ENCODE data around the gene AMOTL2. TPM values are rescaled to one million over a fixed set of nuclear protein-coding genes. Genes with fewer than 3 reads are reported as not detected.

AMOTL2 gene
- polyA plus RNA-seq, 2 of the 4 experiments (the other 2 are of a cell fraction), result 41.1 to 44.1 TPM

DNA sequence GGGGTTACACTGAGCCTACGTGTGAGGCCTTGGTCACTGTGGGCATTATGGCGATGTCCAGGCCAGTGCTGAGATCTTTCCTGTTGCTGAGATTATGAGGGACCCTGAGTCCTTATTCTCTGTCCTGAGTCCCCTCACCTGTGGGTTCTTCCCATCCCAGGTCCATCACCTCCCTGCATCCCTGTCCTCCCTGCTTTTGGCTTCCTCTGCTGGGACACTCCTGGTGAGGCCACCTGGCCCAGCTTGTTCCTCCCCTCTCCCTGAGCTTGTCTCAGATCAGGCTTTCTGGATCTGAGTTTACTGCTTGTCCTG lies 36.1 kb downstream of the AMOTL2 start:
- ChIA-PET POLR2A (interaction anchor here (0.8 kb wide), 1 partner anchor 25 kb away, joined by 4 read pairs; no protein-coding TSS in a partner anchor), CTCF (interaction anchor here (0.6 to 1.6 kb wide), 2 partner anchors 10 to 145 kb away, joined by 3 to 4 read pairs; no protein-coding TSS in a partner anchor)
- Histone ChIP-seq H3K27ac (peak overlapping the region; percentile 96 to 100), H3K4me2 (no peak overlapping the region), H3K9me3 (no peaks in the 10 kb centered on the region), H3K4me1 (peaks cover 59% of the 10 kb centered on the region), H3K4me3 (no peak overlapping the region)
- no peak for DNase-seq (ENCODE audit: low read depth in 1 of 2, low spot score in 1 of 2)
- FAIRE-seq, result no peak
- TF ChIP-seq RAD21 (conservative IDR thresholded peaks at IDR 0.05 in 1 of 2, IDR thresholded peaks at IDR 0.05 in 1 of 2), result no peak
- TF ChIP-seq CBX8 (IDR thresholded peaks at IDR 0.05), result no peak
- no peak for TF ChIP-seq MYC (IDR thresholded peaks at IDR 0.05; ENCODE audit: borderline replicate concordance, low read length)
- TF ChIP-seq, protein P1, sequence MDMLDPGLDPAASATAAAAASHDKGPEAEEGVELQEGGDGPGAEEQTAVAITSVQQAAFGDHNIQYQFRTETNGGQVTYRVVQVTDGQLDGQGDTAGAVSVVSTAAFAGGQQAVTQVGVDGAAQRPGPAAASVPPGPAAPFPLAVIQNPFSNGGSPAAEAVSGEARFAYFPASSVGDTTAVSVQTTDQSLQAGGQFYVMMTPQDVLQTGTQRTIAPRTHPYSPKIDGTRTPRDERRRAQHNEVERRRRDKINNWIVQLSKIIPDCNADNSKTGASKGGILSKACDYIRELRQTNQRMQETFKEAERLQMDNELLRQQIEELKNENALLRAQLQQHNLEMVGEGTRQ (IDR thresholded peaks at IDR 0.05), result no peak
- TF ChIP-seq PHF8 (IDR thresholded peaks at IDR 0.05; ENCODE audit: borderline replicate concordance, low read depth), result no peak
- TF ChIP-seq, protein P2, sequence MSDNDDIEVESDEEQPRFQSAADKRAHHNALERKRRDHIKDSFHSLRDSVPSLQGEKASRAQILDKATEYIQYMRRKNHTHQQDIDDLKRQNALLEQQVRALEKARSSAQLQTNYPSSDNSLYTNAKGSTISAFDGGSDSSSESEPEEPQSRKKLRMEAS (IDR thresholded peaks at IDR 0.05), result no peak
- no peak for TF ChIP-seq RCOR1 (IDR thresholded peaks at IDR 0.05; ENCODE audit: low read depth, low read length)
- TF ChIP-seq ESRRA (IDR thresholded peaks at IDR 0.05; ENCODE audit: borderline replicate concordance, low read length), result no peak
- no peak for TF ChIP-seq KDM5A (IDR thresholded peaks at IDR 0.05)
- TF ChIP-seq, protein P3, sequence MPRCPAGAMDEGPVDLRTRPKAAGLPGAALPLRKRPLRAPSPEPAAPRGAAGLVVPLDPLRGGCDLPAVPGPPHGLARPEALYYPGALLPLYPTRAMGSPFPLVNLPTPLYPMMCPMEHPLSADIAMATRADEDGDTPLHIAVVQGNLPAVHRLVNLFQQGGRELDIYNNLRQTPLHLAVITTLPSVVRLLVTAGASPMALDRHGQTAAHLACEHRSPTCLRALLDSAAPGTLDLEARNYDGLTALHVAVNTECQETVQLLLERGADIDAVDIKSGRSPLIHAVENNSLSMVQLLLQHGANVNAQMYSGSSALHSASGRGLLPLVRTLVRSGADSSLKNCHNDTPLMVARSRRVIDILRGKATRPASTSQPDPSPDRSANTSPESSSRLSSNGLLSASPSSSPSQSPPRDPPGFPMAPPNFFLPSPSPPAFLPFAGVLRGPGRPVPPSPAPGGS (IDR thresholded peaks at IDR 0.05), result no peak
- no peak for TF ChIP-seq JUN (IDR thresholded peaks at IDR 0.05)
- TF ChIP-seq SMC3 (IDR thresholded peaks at IDR 0.05), result no peak
- TF ChIP-seq CEBPB (IDR thresholded peaks at IDR 0.05), result no peak
- TF ChIP-seq, protein P4, sequence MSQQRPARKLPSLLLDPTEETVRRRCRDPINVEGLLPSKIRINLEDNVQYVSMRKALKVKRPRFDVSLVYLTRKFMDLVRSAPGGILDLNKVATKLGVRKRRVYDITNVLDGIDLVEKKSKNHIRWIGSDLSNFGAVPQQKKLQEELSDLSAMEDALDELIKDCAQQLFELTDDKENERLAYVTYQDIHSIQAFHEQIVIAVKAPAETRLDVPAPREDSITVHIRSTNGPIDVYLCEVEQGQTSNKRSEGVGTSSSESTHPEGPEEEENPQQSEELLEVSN (IDR thresholded peaks at IDR 0.05; ENCODE audit: borderline replicate concordance, low read depth), result no peak
- no peak for TF ChIP-seq EHF (CRISPR knock-in tag; IDR thresholded peaks at IDR 0.05)
- TF ChIP-seq TP53 (CRISPR knock-in tag; IDR thresholded peaks at IDR 0.05), result no peak
- TF ChIP-seq EP300 (IDR thresholded peaks at IDR 0.05), result no peak
- TF ChIP-seq, protein P5, sequence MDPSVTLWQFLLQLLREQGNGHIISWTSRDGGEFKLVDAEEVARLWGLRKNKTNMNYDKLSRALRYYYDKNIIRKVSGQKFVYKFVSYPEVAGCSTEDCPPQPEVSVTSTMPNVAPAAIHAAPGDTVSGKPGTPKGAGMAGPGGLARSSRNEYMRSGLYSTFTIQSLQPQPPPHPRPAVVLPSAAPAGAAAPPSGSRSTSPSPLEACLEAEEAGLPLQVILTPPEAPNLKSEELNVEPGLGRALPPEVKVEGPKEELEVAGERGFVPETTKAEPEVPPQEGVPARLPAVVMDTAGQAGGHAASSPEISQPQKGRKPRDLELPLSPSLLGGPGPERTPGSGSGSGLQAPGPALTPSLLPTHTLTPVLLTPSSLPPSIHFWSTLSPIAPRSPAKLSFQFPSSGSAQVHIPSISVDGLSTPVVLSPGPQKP (IDR thresholded peaks at IDR 0.05; ENCODE audit: low read depth, low read length), result no peak
- 100% methylated on average over 2 of the region's 2 CpGs for WGBS (ENCODE audit: missing lambda C conversion rate)
- no peak for ATAC-seq

DNA sequence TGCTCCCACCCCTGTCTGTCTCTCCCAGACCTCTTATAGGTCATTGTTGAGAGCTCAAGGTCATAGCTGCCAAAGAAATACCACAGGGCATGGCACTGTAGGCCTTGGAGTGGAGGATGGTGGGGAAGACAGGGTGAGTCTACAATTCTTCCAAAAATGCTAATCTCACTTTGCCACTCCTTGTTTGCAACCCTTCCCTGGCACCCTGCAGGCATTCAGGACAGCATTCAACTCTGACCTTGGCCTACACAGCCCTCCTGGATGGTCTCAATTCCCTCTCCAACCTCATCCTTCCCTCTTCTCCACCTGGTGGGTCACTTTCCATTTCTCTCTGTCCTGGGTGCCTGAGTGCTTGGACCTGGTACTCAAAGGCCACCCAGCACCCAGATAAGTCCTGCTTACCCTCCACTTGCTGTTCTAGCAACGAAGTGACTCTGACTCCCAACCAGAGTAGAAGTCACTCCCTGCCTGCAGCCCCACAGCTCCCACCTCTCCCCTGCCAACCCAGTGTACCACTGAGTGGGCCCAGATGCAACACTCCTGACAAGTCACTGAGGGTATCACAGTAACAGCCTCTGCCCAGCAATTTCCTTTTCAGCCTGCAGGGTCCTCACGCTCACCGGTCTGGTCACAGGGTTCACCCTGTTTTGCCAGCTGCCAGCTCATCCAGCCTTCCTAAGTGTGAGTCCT lies 36.6 kb downstream of the AMOTL2 start:
- WGBS (ENCODE audit: missing lambda C conversion rate), result 89% methylated on average over 3 of the region's 3 CpGs
- ChIA-PET CTCF (interaction anchor here (0.6 to 1.6 kb wide), 6 partner anchors 11 to 145 kb away, joined by 3 to 4 read pairs (median 4); no protein-coding TSS in a partner anchor), POLR2A (no interaction called here)
- Histone ChIP-seq H3K4me2 (no peak overlapping the region), H3K9me3 (no peaks in the 10 kb centered on the region), H3K27ac (peak overlapping the region; percentile 96 to 100), H3K4me3 (no peak overlapping the region), H3K4me1 (peaks cover 64% of the 10 kb centered on the region)
- no peak for DNase-seq (ENCODE audit: low read depth in 1 of 2, low spot score in 1 of 2)
- TF ChIP-seq FOSB (CRISPR knock-in tag; IDR thresholded peaks at IDR 0.05), result no peak
- TF ChIP-seq HDAC2 (IDR thresholded peaks at IDR 0.05), result no peak
- TF ChIP-seq, protein P6, sequence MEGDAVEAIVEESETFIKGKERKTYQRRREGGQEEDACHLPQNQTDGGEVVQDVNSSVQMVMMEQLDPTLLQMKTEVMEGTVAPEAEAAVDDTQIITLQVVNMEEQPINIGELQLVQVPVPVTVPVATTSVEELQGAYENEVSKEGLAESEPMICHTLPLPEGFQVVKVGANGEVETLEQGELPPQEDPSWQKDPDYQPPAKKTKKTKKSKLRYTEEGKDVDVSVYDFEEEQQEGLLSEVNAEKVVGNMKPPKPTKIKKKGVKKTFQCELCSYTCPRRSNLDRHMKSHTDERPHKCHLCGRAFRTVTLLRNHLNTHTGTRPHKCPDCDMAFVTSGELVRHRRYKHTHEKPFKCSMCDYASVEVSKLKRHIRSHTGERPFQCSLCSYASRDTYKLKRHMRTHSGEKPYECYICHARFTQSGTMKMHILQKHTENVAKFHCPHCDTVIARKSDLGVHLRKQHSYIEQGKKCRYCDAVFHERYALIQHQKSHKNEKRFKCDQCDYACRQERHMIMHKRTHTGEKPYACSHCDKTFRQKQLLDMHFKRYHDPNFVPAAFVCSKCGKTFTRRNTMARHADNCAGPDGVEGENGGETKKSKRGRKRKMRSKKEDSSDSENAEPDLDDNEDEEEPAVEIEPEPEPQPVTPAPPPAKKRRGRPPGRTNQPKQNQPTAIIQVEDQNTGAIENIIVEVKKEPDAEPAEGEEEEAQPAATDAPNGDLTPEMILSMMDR (IDR thresholded peaks at IDR 0.05), result no peak
- TF ChIP-seq CBX2 (IDR thresholded peaks at IDR 0.05; ENCODE audit: borderline replicate concordance, low read depth), result no peak
- no peak for TF ChIP-seq RAD21 (conservative IDR thresholded peaks at IDR 0.05 in 1 of 2, IDR thresholded peaks at IDR 0.05 in 1 of 2)
- TF ChIP-seq BHLHE40 (IDR thresholded peaks at IDR 0.05; ENCODE audit: low read depth, low read length), result no peak
- TF ChIP-seq ESRRA (IDR thresholded peaks at IDR 0.05; ENCODE audit: borderline replicate concordance, low read length), result no peak
- no peak for TF ChIP-seq MYC (IDR thresholded peaks at IDR 0.05; ENCODE audit: borderline replicate concordance, low read length)
- TF ChIP-seq RCOR1 (IDR thresholded peaks at IDR 0.05; ENCODE audit: low read depth, low read length), result no peak
- TF ChIP-seq, protein P1 (IDR thresholded peaks at IDR 0.05), result no peak
- TF ChIP-seq RARB (CRISPR knock-in tag; IDR thresholded peaks at IDR 0.05), result no peak
- no peak for TF ChIP-seq GATA3 (IDR thresholded peaks at IDR 0.05; ENCODE audit: borderline replicate concordance)
- no peak for TF ChIP-seq EHMT2 (IDR thresholded peaks at IDR 0.05; ENCODE audit: low read depth)
- TF ChIP-seq ZNF302 (CRISPR knock-in tag; IDR thresholded peaks at IDR 0.05), result no peak
- TF ChIP-seq, protein P5 (IDR thresholded peaks at IDR 0.05; ENCODE audit: low read depth, low read length), result no peak
- no peak for FAIRE-seq
- ATAC-seq, result peak in 1 of 2 experiments; percentile 28; a peak in 3 of 6 replicates
